ENCODE data around the gene TEX30.

GRCh38 chr13:102816708-102817107 is 43.1 kb upstream of the TEX30 start:
- TF ChIP-seq, protein P1, sequence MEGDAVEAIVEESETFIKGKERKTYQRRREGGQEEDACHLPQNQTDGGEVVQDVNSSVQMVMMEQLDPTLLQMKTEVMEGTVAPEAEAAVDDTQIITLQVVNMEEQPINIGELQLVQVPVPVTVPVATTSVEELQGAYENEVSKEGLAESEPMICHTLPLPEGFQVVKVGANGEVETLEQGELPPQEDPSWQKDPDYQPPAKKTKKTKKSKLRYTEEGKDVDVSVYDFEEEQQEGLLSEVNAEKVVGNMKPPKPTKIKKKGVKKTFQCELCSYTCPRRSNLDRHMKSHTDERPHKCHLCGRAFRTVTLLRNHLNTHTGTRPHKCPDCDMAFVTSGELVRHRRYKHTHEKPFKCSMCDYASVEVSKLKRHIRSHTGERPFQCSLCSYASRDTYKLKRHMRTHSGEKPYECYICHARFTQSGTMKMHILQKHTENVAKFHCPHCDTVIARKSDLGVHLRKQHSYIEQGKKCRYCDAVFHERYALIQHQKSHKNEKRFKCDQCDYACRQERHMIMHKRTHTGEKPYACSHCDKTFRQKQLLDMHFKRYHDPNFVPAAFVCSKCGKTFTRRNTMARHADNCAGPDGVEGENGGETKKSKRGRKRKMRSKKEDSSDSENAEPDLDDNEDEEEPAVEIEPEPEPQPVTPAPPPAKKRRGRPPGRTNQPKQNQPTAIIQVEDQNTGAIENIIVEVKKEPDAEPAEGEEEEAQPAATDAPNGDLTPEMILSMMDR (IDR thresholded peaks at IDR 0.05; ENCODE audit: insufficient read depth, low read depth, low read length) = no peak
- TF ChIP-seq EZH2 (IDR thresholded peaks at IDR 0.05; ENCODE audit: insufficient read depth, low read length) = no peak

Measured in astrocyte (in vitro differentiated cells and primary cell).